ENCODE measurements around the gene MAD1L1. TPM values are rescaled to one million over a fixed set of nuclear protein-coding genes. Genes with fewer than 3 reads are reported as not detected.

MAD1L1 gene
- total RNA-seq, 1 experiment from 2014 or later: 43.8 TPM

DNA sequence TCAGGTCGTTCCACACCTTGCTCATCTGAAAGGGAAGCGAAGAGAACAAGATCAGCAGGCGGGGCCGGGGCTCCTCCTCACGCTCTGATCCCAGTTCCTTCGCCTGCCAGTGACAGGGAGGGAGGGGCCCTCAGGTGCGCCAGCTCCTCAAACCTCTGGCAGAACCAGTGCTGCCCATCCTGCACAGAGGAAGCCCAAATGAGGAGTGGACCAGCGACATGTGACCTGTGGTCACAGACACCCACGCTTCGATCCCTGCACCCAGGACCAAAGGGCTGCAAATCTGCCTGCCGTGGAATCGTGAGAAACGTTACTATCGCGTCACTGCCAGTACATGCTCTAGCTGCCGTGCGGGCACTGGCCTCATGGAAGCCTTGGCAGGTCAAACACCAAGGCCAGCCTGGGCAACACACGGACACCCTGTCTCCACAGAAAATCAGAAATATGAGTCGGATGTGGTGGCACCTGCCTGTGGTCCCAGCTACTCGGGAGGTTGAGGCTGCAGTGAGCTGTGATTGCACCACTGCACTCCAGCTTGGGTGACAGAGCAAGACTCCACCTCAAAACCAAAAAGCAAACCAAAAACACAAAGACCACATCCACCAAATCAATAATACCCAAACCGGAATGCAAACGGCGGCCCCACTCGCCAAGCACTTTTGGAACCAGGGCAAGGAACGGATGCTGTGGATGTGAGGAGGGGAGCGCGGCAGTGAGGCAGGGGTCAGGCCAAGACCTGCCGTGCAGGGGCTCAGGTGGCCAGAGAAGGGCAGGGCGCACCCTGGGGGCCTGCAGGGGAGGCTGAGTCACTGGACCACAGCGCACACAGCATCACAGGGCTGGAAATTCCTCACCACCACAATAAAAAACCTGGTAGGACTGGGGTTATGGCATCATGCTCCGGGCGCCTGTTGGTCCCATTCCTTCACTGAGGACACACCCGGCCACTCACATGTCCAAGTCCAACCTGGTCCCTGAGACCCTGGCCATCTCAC lies 22.7 kb upstream of the MAD1L1 start:
- no peak for DNase-seq (ENCODE audit: low spot score)
- Mint-ChIP-seq H3K27me3 (ENCODE audit: low read depth) (no peaks in the 10 kb centered on the region), H3K9me3 (no peaks in the 10 kb centered on the region), H3K27ac (peak overlapping the region; percentile 24; the same call in 1 of the 2 replicates), H3K4me1 (no peaks in the 10 kb centered on the region), H3K36me3 (peaks cover 16% of the 10 kb centered on the region), H3K4me3 (no peak overlapping the region)
- no peak for ATAC-seq
- ChIA-PET POLR2A (no interaction called here), CTCF (interaction anchor here (1.4 kb wide), 1 partner anchor 213 kb away, joined by 3 read pairs; no protein-coding TSS in a partner anchor)
- TF ChIP-seq EMX1 (CRISPR knock-in tag; IDR thresholded peaks at IDR 0.05) (no peak), CREM (CRISPR knock-in tag; IDR thresholded peaks at IDR 0.05) (no peak), FOXK1 (CRISPR knock-in tag; IDR thresholded peaks at IDR 0.05) (no peak), RORB (CRISPR knock-in tag; IDR thresholded peaks at IDR 0.05) (no peak), FOXJ3 (CRISPR knock-in tag; IDR thresholded peaks at IDR 0.05; ENCODE audit: borderline replicate concordance) (no peak), PRRX2 (CRISPR knock-in tag; IDR thresholded peaks at IDR 0.05) (no peak)
- TF ChIP-seq, protein P1, sequence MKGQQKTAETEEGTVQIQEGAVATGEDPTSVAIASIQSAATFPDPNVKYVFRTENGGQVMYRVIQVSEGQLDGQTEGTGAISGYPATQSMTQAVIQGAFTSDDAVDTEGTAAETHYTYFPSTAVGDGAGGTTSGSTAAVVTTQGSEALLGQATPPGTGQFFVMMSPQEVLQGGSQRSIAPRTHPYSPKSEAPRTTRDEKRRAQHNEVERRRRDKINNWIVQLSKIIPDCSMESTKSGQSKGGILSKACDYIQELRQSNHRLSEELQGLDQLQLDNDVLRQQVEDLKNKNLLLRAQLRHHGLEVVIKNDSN (CRISPR knock-in tag; IDR thresholded peaks at IDR 0.05): no peak
- TF ChIP-seq, protein P2, sequence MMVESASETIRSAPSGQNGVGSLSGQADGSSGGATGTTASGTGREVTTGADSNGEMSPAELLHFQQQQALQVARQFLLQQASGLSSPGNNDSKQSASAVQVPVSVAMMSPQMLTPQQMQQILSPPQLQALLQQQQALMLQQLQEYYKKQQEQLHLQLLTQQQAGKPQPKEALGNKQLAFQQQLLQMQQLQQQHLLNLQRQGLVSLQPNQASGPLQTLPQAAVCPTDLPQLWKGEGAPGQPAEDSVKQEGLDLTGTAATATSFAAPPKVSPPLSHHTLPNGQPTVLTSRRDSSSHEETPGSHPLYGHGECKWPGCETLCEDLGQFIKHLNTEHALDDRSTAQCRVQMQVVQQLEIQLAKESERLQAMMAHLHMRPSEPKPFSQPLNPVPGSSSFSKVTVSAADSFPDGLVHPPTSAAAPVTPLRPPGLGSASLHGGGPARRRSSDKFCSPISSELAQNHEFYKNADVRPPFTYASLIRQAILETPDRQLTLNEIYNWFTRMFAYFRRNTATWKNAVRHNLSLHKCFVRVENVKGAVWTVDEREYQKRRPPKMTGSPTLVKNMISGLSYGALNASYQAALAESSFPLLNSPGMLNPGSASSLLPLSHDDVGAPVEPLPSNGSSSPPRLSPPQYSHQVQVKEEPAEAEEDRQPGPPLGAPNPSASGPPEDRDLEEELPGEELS (CRISPR knock-in tag; IDR thresholded peaks at IDR 0.05): no peak
- TF ChIP-seq, protein P3, sequence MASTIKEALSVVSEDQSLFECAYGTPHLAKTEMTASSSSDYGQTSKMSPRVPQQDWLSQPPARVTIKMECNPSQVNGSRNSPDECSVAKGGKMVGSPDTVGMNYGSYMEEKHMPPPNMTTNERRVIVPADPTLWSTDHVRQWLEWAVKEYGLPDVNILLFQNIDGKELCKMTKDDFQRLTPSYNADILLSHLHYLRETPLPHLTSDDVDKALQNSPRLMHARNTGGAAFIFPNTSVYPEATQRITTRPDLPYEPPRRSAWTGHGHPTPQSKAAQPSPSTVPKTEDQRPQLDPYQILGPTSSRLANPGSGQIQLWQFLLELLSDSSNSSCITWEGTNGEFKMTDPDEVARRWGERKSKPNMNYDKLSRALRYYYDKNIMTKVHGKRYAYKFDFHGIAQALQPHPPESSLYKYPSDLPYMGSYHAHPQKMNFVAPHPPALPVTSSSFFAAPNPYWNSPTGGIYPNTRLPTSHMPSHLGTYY (CRISPR knock-in tag; IDR thresholded peaks at IDR 0.05): no peak
- TF ChIP-seq, protein P4, sequence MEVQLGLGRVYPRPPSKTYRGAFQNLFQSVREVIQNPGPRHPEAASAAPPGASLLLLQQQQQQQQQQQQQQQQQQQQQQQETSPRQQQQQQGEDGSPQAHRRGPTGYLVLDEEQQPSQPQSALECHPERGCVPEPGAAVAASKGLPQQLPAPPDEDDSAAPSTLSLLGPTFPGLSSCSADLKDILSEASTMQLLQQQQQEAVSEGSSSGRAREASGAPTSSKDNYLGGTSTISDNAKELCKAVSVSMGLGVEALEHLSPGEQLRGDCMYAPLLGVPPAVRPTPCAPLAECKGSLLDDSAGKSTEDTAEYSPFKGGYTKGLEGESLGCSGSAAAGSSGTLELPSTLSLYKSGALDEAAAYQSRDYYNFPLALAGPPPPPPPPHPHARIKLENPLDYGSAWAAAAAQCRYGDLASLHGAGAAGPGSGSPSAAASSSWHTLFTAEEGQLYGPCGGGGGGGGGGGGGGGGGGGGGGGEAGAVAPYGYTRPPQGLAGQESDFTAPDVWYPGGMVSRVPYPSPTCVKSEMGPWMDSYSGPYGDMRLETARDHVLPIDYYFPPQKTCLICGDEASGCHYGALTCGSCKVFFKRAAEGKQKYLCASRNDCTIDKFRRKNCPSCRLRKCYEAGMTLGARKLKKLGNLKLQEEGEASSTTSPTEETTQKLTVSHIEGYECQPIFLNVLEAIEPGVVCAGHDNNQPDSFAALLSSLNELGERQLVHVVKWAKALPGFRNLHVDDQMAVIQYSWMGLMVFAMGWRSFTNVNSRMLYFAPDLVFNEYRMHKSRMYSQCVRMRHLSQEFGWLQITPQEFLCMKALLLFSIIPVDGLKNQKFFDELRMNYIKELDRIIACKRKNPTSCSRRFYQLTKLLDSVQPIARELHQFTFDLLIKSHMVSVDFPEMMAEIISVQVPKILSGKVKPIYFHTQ (CRISPR knock-in tag; IDR thresholded peaks at IDR 0.05): no peak
- TF ChIP-seq, protein P5, sequence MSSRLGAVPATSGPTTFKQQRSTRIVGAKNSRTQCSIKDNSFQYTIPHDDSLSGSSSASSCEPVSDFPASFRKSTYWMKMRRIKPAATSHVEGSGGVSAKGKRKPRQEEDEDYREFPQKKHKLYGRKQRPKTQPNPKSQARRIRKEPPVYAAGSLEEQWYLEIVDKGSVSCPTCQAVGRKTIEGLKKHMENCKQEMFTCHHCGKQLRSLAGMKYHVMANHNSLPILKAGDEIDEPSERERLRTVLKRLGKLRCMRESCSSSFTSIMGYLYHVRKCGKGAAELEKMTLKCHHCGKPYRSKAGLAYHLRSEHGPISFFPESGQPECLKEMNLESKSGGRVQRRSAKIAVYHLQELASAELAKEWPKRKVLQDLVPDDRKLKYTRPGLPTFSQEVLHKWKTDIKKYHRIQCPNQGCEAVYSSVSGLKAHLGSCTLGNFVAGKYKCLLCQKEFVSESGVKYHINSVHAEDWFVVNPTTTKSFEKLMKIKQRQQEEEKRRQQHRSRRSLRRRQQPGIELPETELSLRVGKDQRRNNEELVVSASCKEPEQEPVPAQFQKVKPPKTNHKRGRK (CRISPR knock-in tag; IDR thresholded peaks at IDR 0.05; ENCODE audit: borderline replicate concordance): no peak
- TF ChIP-seq, protein P6, sequence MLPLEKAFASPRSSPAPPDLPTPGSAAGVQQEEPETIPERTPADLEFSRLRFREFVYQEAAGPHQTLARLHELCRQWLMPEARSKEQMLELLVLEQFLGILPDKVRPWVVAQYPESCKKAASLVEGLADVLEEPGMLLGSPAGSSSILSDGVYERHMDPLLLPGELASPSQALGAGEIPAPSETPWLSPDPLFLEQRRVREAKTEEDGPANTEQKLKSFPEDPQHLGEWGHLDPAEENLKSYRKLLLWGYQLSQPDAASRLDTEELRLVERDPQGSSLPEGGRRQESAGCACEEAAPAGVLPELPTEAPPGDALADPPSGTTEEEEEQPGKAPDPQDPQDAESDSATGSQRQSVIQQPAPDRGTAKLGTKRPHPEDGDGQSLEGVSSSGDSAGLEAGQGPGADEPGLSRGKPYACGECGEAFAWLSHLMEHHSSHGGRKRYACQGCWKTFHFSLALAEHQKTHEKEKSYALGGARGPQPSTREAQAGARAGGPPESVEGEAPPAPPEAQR (CRISPR knock-in tag; IDR thresholded peaks at IDR 0.05): no peak
- TF ChIP-seq, protein P7, sequence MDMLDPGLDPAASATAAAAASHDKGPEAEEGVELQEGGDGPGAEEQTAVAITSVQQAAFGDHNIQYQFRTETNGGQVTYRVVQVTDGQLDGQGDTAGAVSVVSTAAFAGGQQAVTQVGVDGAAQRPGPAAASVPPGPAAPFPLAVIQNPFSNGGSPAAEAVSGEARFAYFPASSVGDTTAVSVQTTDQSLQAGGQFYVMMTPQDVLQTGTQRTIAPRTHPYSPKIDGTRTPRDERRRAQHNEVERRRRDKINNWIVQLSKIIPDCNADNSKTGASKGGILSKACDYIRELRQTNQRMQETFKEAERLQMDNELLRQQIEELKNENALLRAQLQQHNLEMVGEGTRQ (CRISPR knock-in tag; IDR thresholded peaks at IDR 0.05): no peak
- TF ChIP-seq, protein P8, sequence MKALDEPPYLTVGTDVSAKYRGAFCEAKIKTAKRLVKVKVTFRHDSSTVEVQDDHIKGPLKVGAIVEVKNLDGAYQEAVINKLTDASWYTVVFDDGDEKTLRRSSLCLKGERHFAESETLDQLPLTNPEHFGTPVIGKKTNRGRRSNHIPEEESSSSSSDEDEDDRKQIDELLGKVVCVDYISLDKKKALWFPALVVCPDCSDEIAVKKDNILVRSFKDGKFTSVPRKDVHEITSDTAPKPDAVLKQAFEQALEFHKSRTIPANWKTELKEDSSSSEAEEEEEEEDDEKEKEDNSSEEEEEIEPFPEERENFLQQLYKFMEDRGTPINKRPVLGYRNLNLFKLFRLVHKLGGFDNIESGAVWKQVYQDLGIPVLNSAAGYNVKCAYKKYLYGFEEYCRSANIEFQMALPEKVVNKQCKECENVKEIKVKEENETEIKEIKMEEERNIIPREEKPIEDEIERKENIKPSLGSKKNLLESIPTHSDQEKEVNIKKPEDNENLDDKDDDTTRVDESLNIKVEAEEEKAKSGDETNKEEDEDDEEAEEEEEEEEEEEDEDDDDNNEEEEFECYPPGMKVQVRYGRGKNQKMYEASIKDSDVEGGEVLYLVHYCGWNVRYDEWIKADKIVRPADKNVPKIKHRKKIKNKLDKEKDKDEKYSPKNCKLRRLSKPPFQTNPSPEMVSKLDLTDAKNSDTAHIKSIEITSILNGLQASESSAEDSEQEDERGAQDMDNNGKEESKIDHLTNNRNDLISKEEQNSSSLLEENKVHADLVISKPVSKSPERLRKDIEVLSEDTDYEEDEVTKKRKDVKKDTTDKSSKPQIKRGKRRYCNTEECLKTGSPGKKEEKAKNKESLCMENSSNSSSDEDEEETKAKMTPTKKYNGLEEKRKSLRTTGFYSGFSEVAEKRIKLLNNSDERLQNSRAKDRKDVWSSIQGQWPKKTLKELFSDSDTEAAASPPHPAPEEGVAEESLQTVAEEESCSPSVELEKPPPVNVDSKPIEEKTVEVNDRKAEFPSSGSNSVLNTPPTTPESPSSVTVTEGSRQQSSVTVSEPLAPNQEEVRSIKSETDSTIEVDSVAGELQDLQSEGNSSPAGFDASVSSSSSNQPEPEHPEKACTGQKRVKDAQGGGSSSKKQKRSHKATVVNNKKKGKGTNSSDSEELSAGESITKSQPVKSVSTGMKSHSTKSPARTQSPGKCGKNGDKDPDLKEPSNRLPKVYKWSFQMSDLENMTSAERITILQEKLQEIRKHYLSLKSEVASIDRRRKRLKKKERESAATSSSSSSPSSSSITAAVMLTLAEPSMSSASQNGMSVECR (CRISPR knock-in tag; IDR thresholded peaks at IDR 0.05; ENCODE audit: borderline replicate concordance): no peak
- TF ChIP-seq, protein P9, sequence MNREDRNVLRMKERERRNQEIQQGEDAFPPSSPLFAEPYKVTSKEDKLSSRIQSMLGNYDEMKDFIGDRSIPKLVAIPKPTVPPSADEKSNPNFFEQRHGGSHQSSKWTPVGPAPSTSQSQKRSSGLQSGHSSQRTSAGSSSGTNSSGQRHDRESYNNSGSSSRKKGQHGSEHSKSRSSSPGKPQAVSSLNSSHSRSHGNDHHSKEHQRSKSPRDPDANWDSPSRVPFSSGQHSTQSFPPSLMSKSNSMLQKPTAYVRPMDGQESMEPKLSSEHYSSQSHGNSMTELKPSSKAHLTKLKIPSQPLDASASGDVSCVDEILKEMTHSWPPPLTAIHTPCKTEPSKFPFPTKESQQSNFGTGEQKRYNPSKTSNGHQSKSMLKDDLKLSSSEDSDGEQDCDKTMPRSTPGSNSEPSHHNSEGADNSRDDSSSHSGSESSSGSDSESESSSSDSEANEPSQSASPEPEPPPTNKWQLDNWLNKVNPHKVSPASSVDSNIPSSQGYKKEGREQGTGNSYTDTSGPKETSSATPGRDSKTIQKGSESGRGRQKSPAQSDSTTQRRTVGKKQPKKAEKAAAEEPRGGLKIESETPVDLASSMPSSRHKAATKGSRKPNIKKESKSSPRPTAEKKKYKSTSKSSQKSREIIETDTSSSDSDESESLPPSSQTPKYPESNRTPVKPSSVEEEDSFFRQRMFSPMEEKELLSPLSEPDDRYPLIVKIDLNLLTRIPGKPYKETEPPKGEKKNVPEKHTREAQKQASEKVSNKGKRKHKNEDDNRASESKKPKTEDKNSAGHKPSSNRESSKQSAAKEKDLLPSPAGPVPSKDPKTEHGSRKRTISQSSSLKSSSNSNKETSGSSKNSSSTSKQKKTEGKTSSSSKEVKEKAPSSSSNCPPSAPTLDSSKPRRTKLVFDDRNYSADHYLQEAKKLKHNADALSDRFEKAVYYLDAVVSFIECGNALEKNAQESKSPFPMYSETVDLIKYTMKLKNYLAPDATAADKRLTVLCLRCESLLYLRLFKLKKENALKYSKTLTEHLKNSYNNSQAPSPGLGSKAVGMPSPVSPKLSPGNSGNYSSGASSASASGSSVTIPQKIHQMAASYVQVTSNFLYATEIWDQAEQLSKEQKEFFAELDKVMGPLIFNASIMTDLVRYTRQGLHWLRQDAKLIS (CRISPR knock-in tag; IDR thresholded peaks at IDR 0.05; ENCODE audit: borderline replicate concordance): no peak
